SK-N-MC (cell line): ENCODE results near the gene OR6V1.

Source experiments
- EZH2 ChIP-seq: fragments of 200-600 bp; sonication (generic); IDR thresholded peaks from one replicate; pipeline ENCODE4 v1.6.1; 2017; ENCODE audit warnings: antibody characterized with exemption
- POLR2AphosphoS5 ChIP-seq: IDR thresholded peaks from 2 replicates; pipeline ENCODE4 v1.6.1; 2012; ENCODE audit warnings: mild to moderate bottlenecking, low read depth, low read length, borderline replicate concordance

DNA sequence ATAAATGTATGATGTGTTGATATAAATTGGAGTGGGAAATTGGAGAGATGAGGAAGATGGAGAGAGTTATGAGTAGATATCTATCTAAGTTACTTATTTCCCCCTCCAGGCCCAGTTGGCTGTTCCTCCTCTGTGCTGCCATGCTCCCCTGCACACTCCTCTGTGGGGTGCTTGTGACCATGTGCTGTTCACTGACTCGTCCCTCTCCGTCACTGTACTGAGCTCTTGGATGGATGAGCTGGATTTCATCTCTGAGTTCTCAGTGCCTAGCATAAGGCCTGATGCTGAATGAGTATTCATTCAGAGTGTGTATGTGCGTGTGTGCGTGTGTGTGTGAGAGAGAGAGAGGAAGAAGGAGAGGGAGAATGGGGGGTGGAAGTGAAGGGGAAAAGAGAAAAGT, 39.7 kb upstream of the OR6V1 start:
- no peak for TF ChIP-seq EZH2
- TF ChIP-seq POLR2AphosphoS5: no peak
